ENCODE data around the gene TMEM238. TPM values are rescaled to one million over a fixed set of nuclear protein-coding genes. Genes with fewer than 3 reads are reported as not detected.

The TMEM238 gene
- total and polyA plus RNA-seq, 2 experiments from 2014 or later: 0.97 TPM; not detected in 1

- peaks cover 8% of the 10 kb centered on the region; the same call in 1 of the 2 replicates for H3K36me3 ChIP-seq (ENCODE audit: low read depth)
Observed at GRCh38 chr19:55400281-55401087, 16.4 kb upstream of the TMEM238 start.

DNA sequence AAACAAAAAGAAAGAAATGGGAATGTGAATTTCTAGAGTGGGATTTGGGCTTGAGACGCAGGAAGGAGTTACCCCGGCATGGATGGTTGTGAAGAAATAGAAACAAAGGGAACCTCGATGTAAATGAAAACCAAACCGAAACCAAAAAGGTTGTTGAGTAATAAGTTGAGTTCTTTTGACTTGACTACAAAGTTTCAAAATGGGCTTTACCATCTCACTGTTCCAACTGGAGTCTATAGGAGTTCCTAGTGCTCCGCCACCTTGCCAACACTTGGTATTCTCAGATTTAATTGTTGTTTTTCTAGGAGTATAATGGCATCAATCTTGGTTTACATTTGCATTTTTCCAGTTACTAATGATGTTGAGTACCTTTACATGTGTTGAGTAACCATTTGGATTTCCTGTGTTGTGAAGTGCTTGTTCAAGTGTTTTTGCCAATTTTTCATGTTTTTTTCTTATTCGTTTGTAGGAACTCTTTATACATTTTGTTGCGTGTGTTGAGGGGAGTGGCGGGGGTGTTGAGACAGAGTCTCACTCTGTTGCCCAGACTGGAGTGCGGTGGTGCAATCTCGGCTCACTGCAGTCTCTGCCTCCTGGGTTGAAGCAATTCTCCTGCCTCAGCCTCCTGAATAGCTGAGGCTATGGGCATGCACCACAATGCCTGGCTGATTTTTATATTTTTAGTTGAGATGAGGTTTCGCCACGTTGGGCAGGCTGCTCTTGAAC lies 14.3 kb upstream of the TMEM238 start:
- H3K9me2 ChIP-seq (ENCODE audit: insufficient read depth): no peaks in the 10 kb centered on the region
- in situ Hi-C loops (cut with MboI): no loop called here
- 93 to 94% methylated on average over 12 of the region's 12 CpGs for WGBS, 2 experiments (ENCODE audit: low coverage in 1 of 2, low lambda C conversion rate in 2 of 2, missing lambda C conversion rate in 2 of 2)
- no peak overlapping the region for H3K4me3 ChIP-seq
- H3K79me2 ChIP-seq (ENCODE audit: insufficient read depth): peaks cover 15% of the 10 kb centered on the region
- H3K9ac ChIP-seq: no peak overlapping the region
- no peaks in the 10 kb centered on the region; the same call in 1 of the 2 replicates for H4K20me1 ChIP-seq (ENCODE audit: insufficient read depth)
- no peak overlapping the region for H3K4me2 ChIP-seq (ENCODE audit: unreplicated experiment)
- no peak overlapping the region for H2AFZ ChIP-seq
- H3K9me3 ChIP-seq (ENCODE audit: low read depth): no peaks in the 10 kb centered on the region
- H3K36me3 ChIP-seq (ENCODE audit: low read depth): peaks cover 4% of the 10 kb centered on the region; the same call in 1 of the 2 replicates
- H3K4me1 ChIP-seq (ENCODE audit: insufficient read depth): no peaks in the 10 kb centered on the region
- H3K27me3 ChIP-seq (replicated peaks; ENCODE audit: insufficient read depth): no peaks in the 10 kb centered on the region
- DNase-seq: no peak
- peaks cover 48% of the 10 kb centered on the region for H3F3A ChIP-seq (ENCODE audit: insufficient read depth)
- TF ChIP-seq EZH2phosphoT487 (IDR thresholded peaks at IDR 0.05; ENCODE audit: insufficient read depth, low read depth) (no peak), EZH2 (IDR thresholded peaks at IDR 0.05; ENCODE audit: insufficient read depth, poor library complexity, severe bottlenecking) (no peak)
- H3K27ac ChIP-seq: no peak overlapping the region

More at GRCh38 chr19:55400281-55401087, 16.4 kb upstream of the TMEM238 start:
- DNase-seq: no peak
- H3K9ac ChIP-seq: no peak overlapping the region
- no peaks in the 10 kb centered on the region; the same call in 1 of the 2 replicates for H4K20me1 ChIP-seq (ENCODE audit: insufficient read depth)
- WGBS, 2 experiments (ENCODE audit: low coverage in 1 of 2, low lambda C conversion rate in 2 of 2, missing lambda C conversion rate in 2 of 2): 81 to 83% methylated on average over 14 of the region's 14 CpGs
- in situ Hi-C loops (cut with MboI): no loop called here
- H3K4me1 ChIP-seq (ENCODE audit: insufficient read depth): no peaks in the 10 kb centered on the region
- H3K27ac ChIP-seq: no peak overlapping the region
- no peak overlapping the region for H3K4me3 ChIP-seq
- no peaks in the 10 kb centered on the region for H3K9me3 ChIP-seq (ENCODE audit: low read depth)
- no peak overlapping the region for H2AFZ ChIP-seq
- H3K9me2 ChIP-seq (ENCODE audit: insufficient read depth): no peaks in the 10 kb centered on the region
- H3K79me2 ChIP-seq (ENCODE audit: insufficient read depth): peaks cover 36% of the 10 kb centered on the region
- H3K27me3 ChIP-seq (replicated peaks; ENCODE audit: insufficient read depth): no peaks in the 10 kb centered on the region
- TF ChIP-seq EZH2 (IDR thresholded peaks at IDR 0.05; ENCODE audit: insufficient read depth, poor library complexity, severe bottlenecking): no peak
- TF ChIP-seq EZH2phosphoT487 (IDR thresholded peaks at IDR 0.05; ENCODE audit: insufficient read depth, low read depth): no peak
- no peak overlapping the region for H3K4me2 ChIP-seq (ENCODE audit: unreplicated experiment)
- peaks cover 49% of the 10 kb centered on the region for H3F3A ChIP-seq (ENCODE audit: insufficient read depth)

DNA sequence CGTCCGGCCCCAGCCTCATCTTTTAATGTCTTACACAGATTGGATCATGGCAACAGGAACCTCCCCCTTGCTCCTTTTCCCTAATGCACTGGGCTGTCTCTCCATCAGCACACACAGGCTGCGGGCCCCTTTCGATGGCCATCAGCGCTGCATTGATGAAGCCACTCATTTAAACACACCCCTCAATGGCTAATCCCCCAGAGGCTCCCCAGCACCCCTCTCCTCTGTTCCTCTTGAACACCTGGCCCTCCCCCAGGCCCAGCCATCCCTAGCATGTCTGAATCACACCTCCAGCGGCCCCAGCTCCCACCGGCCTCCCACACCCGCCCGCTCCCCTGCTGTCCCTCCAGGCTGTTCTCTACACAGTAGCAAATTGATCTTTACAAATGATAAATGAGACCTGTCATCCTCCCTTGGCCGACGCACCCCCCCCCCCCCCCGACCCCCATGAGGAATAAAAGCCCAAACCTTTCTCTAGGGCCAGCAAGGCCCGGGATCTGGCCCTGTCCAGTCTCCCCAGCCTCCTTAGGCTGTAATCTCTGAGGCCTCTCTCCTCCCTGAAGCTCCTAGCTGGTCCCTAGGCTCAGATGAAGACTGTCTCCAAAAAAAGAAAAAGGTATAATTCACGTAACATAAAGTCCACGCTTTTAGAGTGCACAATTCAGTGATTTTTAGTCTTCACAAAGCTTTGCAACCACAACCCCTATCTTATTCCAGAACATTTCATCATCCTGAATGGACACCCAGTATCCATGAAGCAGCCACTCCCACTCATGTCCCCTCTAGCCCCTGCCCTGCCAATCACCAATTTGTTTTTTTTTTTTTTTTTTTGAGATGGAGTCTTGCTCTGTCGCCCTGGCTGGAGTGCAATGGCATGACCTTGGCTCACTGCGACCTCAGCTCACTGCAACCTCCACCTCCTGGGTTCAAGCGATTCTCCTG lies 9.0 kb upstream of the TMEM238 start:
- Histone ChIP-seq H3K36me3 (ENCODE audit: low read depth) (peaks cover 13% of the 10 kb centered on the region; the same call in 1 of the 2 replicates), H3K4me2 (ENCODE audit: unreplicated experiment) (no peak overlapping the region), H3K79me2 (ENCODE audit: insufficient read depth) (peaks cover 32% of the 10 kb centered on the region), H2AFZ (no peak overlapping the region), H3K27me3 (replicated peaks; ENCODE audit: insufficient read depth) (no peaks in the 10 kb centered on the region), H3K4me1 (ENCODE audit: insufficient read depth) (peaks cover 10% of the 10 kb centered on the region; the same call in 1 of the 2 replicates), H3F3A (ENCODE audit: insufficient read depth) (peaks cover 48% of the 10 kb centered on the region), H3K9ac (no peak overlapping the region), H3K27ac (no peak overlapping the region), H4K20me1 (ENCODE audit: insufficient read depth) (peaks cover 7% of the 10 kb centered on the region; the same call in 1 of the 2 replicates), H3K9me3 (ENCODE audit: low read depth) (no peaks in the 10 kb centered on the region), H3K4me3 (no peak overlapping the region), H3K9me2 (ENCODE audit: insufficient read depth) (no peaks in the 10 kb centered on the region)
- no peak for DNase-seq
- in situ Hi-C loops (cut with MboI): no loop called here
- TF ChIP-seq EZH2 (IDR thresholded peaks at IDR 0.05; ENCODE audit: insufficient read depth, poor library complexity, severe bottlenecking): no peak
- TF ChIP-seq EZH2phosphoT487 (IDR thresholded peaks at IDR 0.05; ENCODE audit: insufficient read depth, low read depth): no peak
- 80 to 86% methylated on average over 15 to 18 of the region's 18 CpGs for WGBS, 2 experiments (ENCODE audit: low coverage in 1 of 2, low lambda C conversion rate in 2 of 2, missing lambda C conversion rate in 2 of 2)
